Stomach (tissue), 9 donors: ENCODE measurements around the gene USP48. TPM values are rescaled to one million over a fixed set of nuclear protein-coding genes. Genes with fewer than 3 reads are reported as not detected.

Experiments used
- DNase-seq, 2 donors: peaks; one replicate each; pipeline versions ENCODE4 v3.0.0 to v3.0.0-alpha.2; 2013 to 2019
- H3K27ac ChIP-seq, 5 donors: fragments of 200-600 bp in 4 of 5; sonication (generic) in 4 of 5; one replicate each; pipeline ENCODE4 v1.5.1; 2013 to 2019; ENCODE audit warnings: mild to moderate bottlenecking in 1 of 5, moderate library complexity in 1 of 5
- H3K27me3 ChIP-seq, 3 donors: fragments of 200-600 bp; sonication (generic); one replicate each; pipeline ENCODE4 v1.5.1; 2017 to 2019; ENCODE audit warnings: mixed run types in 1 of 3
- H3K36me3 ChIP-seq, 4 donors: fragments of 200-600 bp; sonication (generic); 1 replicate in 3 of 4; 2 replicates in 1 of 4; pipeline ENCODE4 v1.5.1; 2016 to 2019
- H3K4me1 ChIP-seq, 4 donors: fragments of 200-600 bp; sonication (generic); one replicate each; pipeline ENCODE4 v1.5.1; 2016 to 2019
- H3K4me3 ChIP-seq, 4 donors: fragments of 200-600 bp; sonication (generic) in 3 of 4; one replicate each; pipeline ENCODE4 v1.5.1; 2016 to 2019; ENCODE audit warnings: mild to moderate bottlenecking in 1 of 4
- H3K9me3 ChIP-seq, 4 donors: fragments of 200-600 bp; sonication (generic); one replicate each; pipeline ENCODE4 v1.5.1; 2016 to 2019
- EP300 ChIP-seq: sonication (generic); formaldehyde crosslinking; IDR thresholded peaks from one replicate; pipeline ENCODE4 v1.6.1; 2017; ENCODE audit warnings: antibody characterized with exemption
- POLR2A ChIP-seq, 4 donors: fragments of 450-650 bp; IDR thresholded peaks; one replicate each; pipeline ENCODE4 v1.6.1; 2016; ENCODE audit warnings: antibody characterized with exemption in 4 of 4, control low read depth in 2 of 4, mild to moderate bottlenecking in 1 of 4, moderate library complexity in 1 of 4
- POLR2AphosphoS5 ChIP-seq, 3 donors: sonication (generic); formaldehyde crosslinking; IDR thresholded peaks; one replicate each; pipeline ENCODE4 v1.6.1; 2016; ENCODE audit warnings: antibody characterized with exemption in 3 of 3
- WGBS, 5 donors: extraction: QIAGEN DNeasy Blood & Tissue Kit in 3 of 5; methylation state at CpG; one replicate each; pipeline versions ENCODE4 v1.1.5 to v1.1.7; 2013 to 2018; 5-methylcytosine and 5-hydroxymethylcytosine counted together
- intact Hi-C: fragments of 100-400 bp; cut with DNase I; formaldehyde crosslinking; loops from one replicate; pipeline ENCODE4 v1.15.1; 2023; ENCODE audit warnings: low total_unique reads
- polyA plus RNA-seq, 3 donors: library from polyadenylated mRNA; stranded (reverse); fragments of 200-250 nt; gene quantifications; one replicate each; pipeline ENCODE4 v1.2.3, GENCODE V29; 2013
- total RNA-seq, 5 donors: library from RNA; depleted of rRNA; stranded (reverse); fragments of >200 nt; gene quantifications; one replicate each; pipeline versions ENCODE4 v1.1.0 to v1.2.3, GENCODE V29; 2014 to 2016
- TF ChIP-seq, protein P1 (sequence below), 7 experiments: fragments of 450-650 bp in 4 of 7; fragments of 200-600 bp in 3 of 7; sonication (generic) in 3 of 7; IDR thresholded peaks; one replicate each; pipeline ENCODE4 v1.5.1; 2016 to 2019; ENCODE audit warnings: antibody characterized with exemption in 7 of 7, control low read depth in 2 of 7, mild to moderate bottlenecking in 1 of 7
- donor health status: healthy with polysubstance abuse.
- donor health status: Bipolar disorder and iron deficiency.
- donor health status: healthy.

USP48 gene
- total and polyA plus RNA-seq, 8 donors: 12.7 to 144 (median 78.7) TPM

DNA sequence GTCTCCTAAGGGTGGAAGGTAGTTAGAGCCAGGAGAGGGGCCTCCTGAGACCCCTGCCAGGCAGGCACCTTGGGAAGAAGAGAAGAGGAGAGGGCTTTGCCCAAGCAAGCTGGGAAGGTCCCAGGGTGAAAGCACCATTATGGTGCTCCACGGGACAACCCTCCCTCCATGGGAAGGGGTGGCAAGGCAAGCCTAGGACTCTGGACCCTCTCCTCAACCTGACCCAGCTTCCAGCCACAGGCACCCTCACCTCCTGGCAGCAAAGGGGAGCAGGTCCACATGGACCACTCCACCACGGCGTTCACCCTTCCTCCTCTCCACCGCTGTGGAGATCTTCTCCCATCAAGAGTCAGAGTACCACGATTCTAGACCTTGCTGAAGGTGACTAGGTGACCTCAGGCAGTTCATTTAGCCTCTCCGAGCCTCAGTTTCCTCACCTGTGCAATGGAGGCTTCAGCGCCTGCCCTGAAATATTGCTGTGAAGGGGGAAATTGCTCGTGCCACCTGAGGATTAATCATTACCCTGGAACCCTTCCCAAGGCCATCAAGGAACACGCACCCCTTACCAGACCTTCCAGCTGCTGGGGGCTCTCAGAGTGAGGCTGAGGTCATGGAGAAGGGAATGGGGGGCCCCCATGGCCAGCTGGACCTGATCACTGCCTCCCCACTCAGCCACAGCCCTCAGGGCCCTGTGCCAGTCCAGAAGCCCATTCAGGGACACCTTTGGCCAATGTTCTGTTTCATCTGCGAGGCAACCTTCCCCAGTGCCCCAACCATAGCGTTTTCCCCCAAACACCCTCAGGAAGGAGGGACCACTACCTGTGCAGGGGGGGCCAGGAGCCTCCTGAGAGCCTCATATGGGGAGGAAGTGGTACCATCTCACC lies 115.4 kb downstream of the USP48 start:
- Histone ChIP-seq H3K36me3 (no peaks in the 10 kb centered on the region), H3K27ac (peak overlapping the region in 1 of 5 donors; percentile 14), H3K4me1 (peaks cover 20 to 51% (median 43%) of the 10 kb centered on the region in 4 donors), H3K9me3 (no peaks in the 10 kb centered on the region), H3K27me3 (peaks cover 0 to 77% (median 40%) of the 10 kb centered on the region in 3 donors), H3K4me3 (no peak overlapping the region)
- TF ChIP-seq EP300 (no peak), POLR2AphosphoS5 (IDR thresholded peaks at IDR 0.05) (no peak), POLR2A (IDR thresholded peaks at IDR 0.05) (no peak)
- TF ChIP-seq, protein P1, sequence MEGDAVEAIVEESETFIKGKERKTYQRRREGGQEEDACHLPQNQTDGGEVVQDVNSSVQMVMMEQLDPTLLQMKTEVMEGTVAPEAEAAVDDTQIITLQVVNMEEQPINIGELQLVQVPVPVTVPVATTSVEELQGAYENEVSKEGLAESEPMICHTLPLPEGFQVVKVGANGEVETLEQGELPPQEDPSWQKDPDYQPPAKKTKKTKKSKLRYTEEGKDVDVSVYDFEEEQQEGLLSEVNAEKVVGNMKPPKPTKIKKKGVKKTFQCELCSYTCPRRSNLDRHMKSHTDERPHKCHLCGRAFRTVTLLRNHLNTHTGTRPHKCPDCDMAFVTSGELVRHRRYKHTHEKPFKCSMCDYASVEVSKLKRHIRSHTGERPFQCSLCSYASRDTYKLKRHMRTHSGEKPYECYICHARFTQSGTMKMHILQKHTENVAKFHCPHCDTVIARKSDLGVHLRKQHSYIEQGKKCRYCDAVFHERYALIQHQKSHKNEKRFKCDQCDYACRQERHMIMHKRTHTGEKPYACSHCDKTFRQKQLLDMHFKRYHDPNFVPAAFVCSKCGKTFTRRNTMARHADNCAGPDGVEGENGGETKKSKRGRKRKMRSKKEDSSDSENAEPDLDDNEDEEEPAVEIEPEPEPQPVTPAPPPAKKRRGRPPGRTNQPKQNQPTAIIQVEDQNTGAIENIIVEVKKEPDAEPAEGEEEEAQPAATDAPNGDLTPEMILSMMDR (IDR thresholded peaks at IDR 0.05): no peak
- intact Hi-C loops: no loop called here
- WGBS, 5 donors: 81 to 87% (median 83%) methylated on average over 9 to 11 of the region's 11 CpGs
- no peak for DNase-seq

DNA sequence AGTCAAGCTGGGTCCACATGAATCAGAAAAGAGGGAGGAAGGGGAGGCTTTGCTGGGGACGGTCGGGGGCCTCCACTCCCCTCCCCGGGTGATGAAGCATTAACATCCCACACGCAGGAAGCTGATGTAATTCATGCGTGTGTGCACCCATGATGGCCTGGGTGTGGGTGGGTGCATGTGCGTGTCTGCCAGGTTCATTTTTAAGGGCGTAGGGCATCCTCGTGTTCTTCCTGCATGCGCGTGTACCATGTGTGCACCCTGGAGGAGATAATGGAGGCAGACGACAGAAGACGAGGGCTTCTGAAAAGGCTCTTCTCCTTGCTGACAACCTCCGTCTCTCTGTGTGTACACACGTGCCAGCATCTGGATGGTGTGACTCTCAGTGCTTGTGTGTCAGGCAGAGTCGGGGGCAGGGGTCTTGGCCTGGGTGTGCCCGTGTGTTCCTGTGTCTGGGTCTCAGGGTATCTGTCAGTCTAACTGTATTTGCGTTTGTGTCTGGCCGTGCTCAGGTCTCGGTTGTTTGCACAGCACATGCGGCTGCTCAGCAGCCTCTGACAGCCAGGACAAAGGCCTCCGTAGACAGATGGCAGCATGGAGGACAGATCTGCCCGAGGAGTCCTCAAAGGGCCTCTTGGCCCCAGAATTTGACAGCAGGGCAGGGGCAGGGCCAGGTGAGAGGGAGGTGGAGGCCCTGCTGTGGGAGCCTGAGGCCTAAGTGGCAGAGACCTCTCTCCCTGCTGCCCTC lies 116.2 kb downstream of the USP48 start:
- Histone ChIP-seq H3K4me1 (peaks cover 17 to 43% (median 36%) of the 10 kb centered on the region in 4 donors), H3K27me3 (peaks cover 0 to 85% (median 40%) of the 10 kb centered on the region in 3 donors), H3K36me3 (no peaks in the 10 kb centered on the region), H3K9me3 (no peaks in the 10 kb centered on the region), H3K27ac (peak overlapping the region in 1 of 5 donors; percentile 14), H3K4me3 (no peak overlapping the region)
- no peak for TF ChIP-seq POLR2A (IDR thresholded peaks at IDR 0.05)
- TF ChIP-seq POLR2AphosphoS5 (IDR thresholded peaks at IDR 0.05): no peak
- no peak for TF ChIP-seq EP300
- TF ChIP-seq, protein P1 (IDR thresholded peaks at IDR 0.05): no peak
- WGBS, 5 donors: 41 to 63% (median 56%) methylated on average over 21 to 22 of the region's 22 CpGs
- intact Hi-C loops: no loop called here
- DNase-seq: peak; percentile 31 to 67

GRCh38 chr1:21665711-21666575 lies 117.0 kb downstream of the USP48 start:
- Histone ChIP-seq H3K27ac (no peak overlapping the region), H3K4me3 (no peak overlapping the region), H3K36me3 (no peaks in the 10 kb centered on the region), H3K27me3 (peaks cover 0 to 92% (median 40%) of the 10 kb centered on the region in 3 donors), H3K4me1 (peaks cover 17 to 40% (median 31%) of the 10 kb centered on the region in 4 donors), H3K9me3 (no peaks in the 10 kb centered on the region)
- 51 to 67% (median 60%) methylated on average over 5 to 8 of the region's 8 CpGs for WGBS, 5 donors
- no peak for TF ChIP-seq POLR2A (IDR thresholded peaks at IDR 0.05)
- TF ChIP-seq EP300: no peak
- no peak for TF ChIP-seq POLR2AphosphoS5 (IDR thresholded peaks at IDR 0.05)
- TF ChIP-seq, protein P1 (IDR thresholded peaks at IDR 0.05): no peak
- intact Hi-C loops: no loop called here
- DNase-seq: peak in 1 of 2 donors; percentile 31
